Mucosa of descending colon (tissue), 3 donors: ENCODE results near the gene RPL18. TPM values are rescaled to one million over a fixed set of nuclear protein-coding genes. Genes with fewer than 3 reads are reported as not detected.

ENCODE experiments used
- ATAC-seq: fragments of 200-7000 bp; cut with Tn5 transposase; one replicate; pipeline ENCODE4 v1.9.1; 2020; ENCODE audit warnings: mild to moderate bottlenecking, moderate library complexity
- DNase-seq, 3 donors: peaks; one replicate each; pipeline ENCODE4 v3.0.0-alpha.2; 2020
- H3K36me3 ChIP-seq: fragments of 200-600 bp; one replicate; pipeline ENCODE4 v1.8.0; 2021; ENCODE audit warnings: low read depth, mild to moderate bottlenecking
- H3K4me1 ChIP-seq: fragments of 200-600 bp; one replicate; pipeline ENCODE4 v1.8.0; 2021; ENCODE audit warnings: low read depth, mild to moderate bottlenecking
- H3K4me3 ChIP-seq: fragments of 200-600 bp; one replicate; pipeline ENCODE4 v1.8.0; 2021; ENCODE audit warnings: mild to moderate bottlenecking
- H3K9me3 ChIP-seq: fragments of 200-600 bp; one replicate; pipeline ENCODE4 v1.8.0; 2021; ENCODE audit warnings: mild to moderate bottlenecking
- intact Hi-C, 2 donors: fragments of 100-400 bp; cut with DNase I in 1 of 2; cut with micrococcal nuclease in 1 of 2; formaldehyde crosslinking; loops; one replicate each; pipeline versions ENCODE4 v1.11.0 to v1.11.1; 2022; cut with DNase I, micrococcal nuclease
- total RNA-seq, 3 donors: library from RNA; stranded (reverse); fragmentation: NEBNext Ultra II Directional in 2 of 3; extraction: Animal tissue kit (Norgen Biotek cat#: 25700) in 2 of 3; gene quantifications; one replicate each; pipeline versions ENCODE4 v1.2.1 to v1.2.4, GENCODE V29; 2021 to 2023
- TF ChIP-seq, protein P1 (sequence below): fragments of 200-600 bp; IDR thresholded peaks from one replicate; pipeline ENCODE4 v1.8.0; 2022; ENCODE audit warnings: antibody characterized with exemption, mild to moderate bottlenecking
- donor health status: DM: no; HTN: no; CAD: no; lungs with moderate emphysema.
- donor health status: DM: no; HTN: no; CAD: no.
- donor health status: DM: no; HTN: yes; CAD: no.

RPL18 gene
- total RNA-seq, 3 donors from 2014 or later, result 999 to 1,336 (median 1,270) TPM

DNA sequence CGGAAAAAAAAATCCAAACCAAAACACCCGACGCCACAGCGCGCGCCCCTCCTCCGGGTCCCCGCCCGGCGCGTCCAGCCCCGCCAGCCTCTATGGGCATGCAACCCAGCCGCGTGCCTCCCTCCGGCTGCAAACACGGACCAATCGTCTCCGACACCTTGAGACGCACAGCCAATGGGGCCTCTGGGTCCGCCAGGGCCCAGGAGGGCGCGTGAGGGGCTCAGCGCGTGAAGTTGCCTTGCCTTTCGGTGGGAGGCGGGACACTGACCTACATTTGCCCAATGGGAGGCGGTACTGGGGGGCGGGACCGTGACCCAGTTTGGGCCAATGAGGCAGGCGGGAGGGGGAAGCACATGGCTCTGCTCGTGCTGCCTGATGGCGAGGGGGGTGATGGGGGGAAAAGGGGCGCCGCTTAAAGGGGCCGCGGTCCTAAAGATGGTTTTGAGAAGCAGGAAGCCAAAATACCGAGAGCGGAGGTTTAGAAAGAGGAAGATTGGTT is 18.5 kb upstream of the RPL18 start:
- Histone ChIP-seq H3K36me3 (peaks cover 4% of the 10 kb centered on the region), H3K4me1 (peaks cover 36% of the 10 kb centered on the region), H3K9me3 (no peaks in the 10 kb centered on the region), H3K4me3 (peak overlapping the region; percentile 31)
- TF ChIP-seq, protein P1, sequence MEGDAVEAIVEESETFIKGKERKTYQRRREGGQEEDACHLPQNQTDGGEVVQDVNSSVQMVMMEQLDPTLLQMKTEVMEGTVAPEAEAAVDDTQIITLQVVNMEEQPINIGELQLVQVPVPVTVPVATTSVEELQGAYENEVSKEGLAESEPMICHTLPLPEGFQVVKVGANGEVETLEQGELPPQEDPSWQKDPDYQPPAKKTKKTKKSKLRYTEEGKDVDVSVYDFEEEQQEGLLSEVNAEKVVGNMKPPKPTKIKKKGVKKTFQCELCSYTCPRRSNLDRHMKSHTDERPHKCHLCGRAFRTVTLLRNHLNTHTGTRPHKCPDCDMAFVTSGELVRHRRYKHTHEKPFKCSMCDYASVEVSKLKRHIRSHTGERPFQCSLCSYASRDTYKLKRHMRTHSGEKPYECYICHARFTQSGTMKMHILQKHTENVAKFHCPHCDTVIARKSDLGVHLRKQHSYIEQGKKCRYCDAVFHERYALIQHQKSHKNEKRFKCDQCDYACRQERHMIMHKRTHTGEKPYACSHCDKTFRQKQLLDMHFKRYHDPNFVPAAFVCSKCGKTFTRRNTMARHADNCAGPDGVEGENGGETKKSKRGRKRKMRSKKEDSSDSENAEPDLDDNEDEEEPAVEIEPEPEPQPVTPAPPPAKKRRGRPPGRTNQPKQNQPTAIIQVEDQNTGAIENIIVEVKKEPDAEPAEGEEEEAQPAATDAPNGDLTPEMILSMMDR, result no peak
- intact Hi-C loops, result no loop called here
- ATAC-seq (peak; percentile 72), DNase-seq (peak; percentile 99 to 100 (median 99))

DNA sequence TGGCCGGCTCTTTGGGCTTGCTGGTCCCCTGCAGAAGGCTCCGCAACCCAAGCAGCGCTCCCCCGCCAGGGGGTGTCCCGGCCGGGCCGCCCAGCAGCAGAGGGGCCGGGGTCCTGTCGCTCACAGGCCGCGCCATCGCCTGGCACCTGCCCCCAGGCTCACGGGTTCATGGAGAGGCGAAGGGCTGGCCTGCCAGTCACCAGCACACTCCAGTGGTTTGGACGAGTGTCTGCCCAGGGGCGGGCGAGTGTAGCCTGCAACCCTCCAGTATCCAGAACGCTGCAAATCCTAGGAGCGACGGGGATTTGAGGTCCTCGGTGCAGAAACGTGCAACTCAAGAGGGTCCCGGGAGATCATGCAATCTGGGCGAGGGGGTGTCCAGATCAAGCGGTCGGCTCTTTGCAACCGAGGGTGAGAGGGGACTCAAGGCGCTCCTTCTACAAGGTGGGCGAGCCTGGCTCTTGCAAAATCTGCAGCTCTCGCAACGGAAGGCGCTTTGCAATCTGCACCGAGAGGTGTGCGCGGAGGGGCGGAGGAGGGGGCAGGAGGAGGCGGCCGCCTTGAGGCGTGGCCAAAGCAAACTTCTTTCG is 18.0 kb upstream of the RPL18 start, which contains the start of gene DBP:
TSS of gene DBP (minus strand) at position 521 of the 590 bp plus-strand sequence. CDS start at position 136, 385 bp downstream.
- peak within 1 kb of the TSS; percentile 31 for H3K4me3 ChIP-seq
- TF ChIP-seq, protein P1, result no peak
- intact Hi-C loops, result no loop called here
- peak; percentile 5 for ATAC-seq
- DNase-seq, result peak in 2 of 3 donors; percentile 79 to 85
- H3K36me3 ChIP-seq, result peaks cover 4% of the 10 kb centered on the region
- peaks cover 40% of the 10 kb centered on the region for H3K4me1 ChIP-seq
- H3K9me3 ChIP-seq, result no peaks in the 10 kb centered on the region

DNA sequence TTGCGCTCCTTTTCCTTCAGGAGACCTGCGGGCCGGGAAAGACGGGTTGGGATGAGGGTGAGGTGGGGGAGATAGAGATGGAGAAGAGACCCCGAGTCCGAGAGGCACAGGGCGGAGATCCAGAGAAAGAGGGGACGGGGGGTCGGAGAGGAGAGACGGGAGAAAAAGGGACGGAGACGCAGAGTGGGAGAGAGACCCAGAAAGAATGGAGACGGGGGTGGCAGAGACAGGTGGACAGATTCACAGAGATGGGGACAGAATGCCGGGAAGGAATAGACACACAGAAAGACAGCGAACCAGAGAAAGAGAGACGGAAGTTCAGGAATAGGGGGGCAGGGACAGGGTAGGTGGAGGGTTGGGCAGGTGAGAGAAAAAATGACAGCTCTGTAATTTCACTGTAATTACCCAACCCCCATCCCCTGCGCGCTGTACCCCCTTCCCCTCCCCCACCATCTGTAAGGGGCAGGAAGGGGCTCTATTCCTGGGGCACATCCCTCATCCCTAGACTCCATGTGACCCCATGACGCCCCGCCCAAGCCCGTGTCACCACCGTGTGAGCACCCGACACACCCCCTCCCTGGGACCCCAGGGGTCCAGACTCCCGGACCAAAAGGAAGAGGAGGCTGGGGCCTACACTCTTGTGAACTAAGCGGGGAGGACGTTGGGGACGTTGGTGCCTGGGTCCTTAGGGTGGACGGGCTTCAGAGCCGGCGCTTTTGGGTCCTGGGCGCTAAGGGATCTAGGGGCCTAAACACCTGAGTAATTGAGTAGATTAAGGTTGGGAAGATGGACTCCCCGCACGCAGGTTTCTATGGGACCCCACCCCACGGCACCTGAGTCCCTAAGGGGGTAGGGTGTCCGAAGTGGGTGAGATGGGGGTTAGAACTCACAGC is 17.2 kb upstream of the RPL18 start:
- Histone ChIP-seq H3K4me3 (peak overlapping the region; percentile 34), H3K4me1 (peaks cover 43% of the 10 kb centered on the region), H3K36me3 (peaks cover 4% of the 10 kb centered on the region), H3K9me3 (no peaks in the 10 kb centered on the region)
- TF ChIP-seq, protein P1, result no peak
- ATAC-seq (no peak), DNase-seq (peak; percentile 73 to 85 (median 76))
- intact Hi-C loops, result no loop called here

DNA sequence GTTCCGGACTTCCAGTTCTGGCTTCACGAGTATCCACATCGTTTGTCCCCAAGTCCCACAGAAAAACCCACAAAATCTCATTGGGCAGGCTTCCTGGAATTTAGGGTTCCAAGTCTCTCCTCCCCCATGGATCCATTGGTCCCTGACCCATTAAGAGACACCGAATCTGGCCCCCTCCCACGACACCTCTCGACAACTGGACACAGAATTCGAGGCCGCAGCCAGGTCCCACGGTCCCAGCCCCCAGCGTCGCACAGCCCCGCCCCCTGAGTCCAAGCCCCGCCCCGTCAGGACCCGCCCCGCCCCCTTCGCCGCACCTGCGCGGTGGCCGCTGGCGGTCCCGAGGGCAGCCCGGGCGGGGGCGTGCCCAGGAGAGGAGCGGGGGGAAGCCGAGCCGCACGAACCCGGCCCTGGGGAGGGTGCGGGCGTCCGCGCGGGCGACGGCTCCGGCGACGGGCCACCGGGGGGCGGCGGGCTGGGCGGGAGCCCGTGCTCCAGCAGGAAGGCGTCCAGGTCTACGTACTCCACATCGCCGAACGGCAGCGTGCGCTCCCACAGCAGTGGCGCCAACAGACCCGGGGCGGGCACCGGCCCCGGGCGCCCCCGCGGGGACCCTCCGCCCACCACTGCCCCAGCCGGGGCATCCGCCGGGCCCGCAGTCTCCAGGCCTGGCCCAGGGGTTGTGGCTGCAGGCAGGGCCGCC is 16.4 kb upstream of the RPL18 start:
- intact Hi-C loops, result no loop called here
- H3K4me1 ChIP-seq, result peaks cover 51% of the 10 kb centered on the region

More for the DNA sequence above, 16.4 kb upstream of the RPL18 start:
- Histone ChIP-seq H3K9me3 (no peaks in the 10 kb centered on the region), H3K36me3 (peaks cover 4% of the 10 kb centered on the region), H3K4me3 (peak overlapping the region; percentile 34)
- peak; percentile 54 for ATAC-seq
- TF ChIP-seq, protein P1, result no peak
- DNase-seq, result peak; percentile 73 to 88 (median 86)
